GM18508 (cell line): Measurements from ENCODE around the gene KRT84.
"Not testable (repeated sequence)": the region's sequence is repeated elsewhere in the genome, so short reads cannot be mapped to it uniquely, and the experiment has no call there.

Source experiments
- ATAC-seq: cut with Tn5 transposase; IDR thresholded peaks from one replicate; pipeline ENCODE4 v1.9.1; 2021; ENCODE audit warnings: moderate number of reproducible peaks; ENCODE audit not compliant: insufficient read depth, unreplicated experiment

The KRT84 gene

DNA sequence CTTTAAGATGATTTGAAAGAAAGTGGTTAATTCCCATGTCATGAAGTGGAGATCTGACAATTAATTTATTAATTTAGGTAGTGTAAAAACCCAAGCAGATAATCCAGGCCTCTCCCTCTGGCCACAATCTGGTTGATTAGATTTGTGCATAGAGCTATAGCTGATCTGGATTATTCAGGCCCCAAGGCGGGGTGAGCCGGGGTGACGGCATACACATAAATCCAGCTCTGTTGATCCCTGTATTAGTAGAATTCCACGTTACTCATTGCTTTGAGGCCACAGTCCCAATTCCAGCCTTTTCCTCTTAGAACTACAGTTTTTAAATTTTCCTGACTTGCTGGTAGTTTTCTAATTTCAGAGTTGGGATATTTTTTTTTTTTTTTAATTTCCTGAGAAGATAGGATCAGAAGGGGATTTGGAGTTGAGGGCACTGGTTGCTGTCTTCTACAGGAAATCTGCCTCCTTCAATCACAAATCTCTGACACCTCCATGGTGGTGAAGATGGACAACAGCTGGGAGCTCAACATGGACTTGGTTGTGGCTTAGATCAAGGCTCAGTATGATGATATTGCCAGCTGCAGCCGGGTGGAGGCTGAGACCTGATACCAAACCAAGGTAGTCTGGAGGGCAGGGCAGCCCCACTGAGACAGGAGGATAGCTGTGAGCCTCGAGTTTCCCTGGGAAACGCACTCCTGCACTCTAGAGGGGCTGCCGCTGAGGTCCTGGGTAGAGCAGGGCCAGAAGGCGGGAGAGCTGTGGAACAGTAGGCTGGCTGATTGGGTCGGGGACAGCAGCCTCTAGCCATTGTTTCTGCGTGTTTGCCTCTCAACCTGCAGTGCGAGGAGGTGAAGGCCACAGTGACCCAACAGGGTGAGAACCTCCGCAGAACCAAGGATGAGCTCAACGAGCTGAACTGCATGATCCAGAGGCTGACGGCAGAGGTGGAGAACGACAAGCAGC lies 37.6 kb downstream of the KRT84 start:
- ATAC-seq, result no peak

DNA sequence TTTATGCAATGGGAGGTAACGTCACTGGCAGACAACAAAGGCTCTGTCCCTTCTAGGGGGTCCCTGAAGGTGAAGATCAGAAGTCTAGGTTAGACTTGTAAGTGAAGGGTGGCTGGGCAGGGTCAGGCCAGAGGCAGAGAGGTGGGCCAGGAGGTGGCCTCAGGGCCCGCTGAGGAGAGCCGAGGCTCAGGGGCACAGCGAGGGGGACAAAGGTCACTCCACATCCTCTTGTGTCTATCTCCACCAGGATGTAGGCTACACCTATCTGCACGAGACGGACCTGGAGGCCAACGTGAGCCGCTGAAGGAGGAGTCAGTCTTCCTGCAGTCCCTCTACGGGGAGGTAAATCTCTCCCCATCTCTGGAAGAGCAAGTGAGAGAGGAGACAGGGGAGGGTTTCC lies 38.4 kb downstream of the KRT84 start:
- ATAC-seq, result no peak

DNA sequence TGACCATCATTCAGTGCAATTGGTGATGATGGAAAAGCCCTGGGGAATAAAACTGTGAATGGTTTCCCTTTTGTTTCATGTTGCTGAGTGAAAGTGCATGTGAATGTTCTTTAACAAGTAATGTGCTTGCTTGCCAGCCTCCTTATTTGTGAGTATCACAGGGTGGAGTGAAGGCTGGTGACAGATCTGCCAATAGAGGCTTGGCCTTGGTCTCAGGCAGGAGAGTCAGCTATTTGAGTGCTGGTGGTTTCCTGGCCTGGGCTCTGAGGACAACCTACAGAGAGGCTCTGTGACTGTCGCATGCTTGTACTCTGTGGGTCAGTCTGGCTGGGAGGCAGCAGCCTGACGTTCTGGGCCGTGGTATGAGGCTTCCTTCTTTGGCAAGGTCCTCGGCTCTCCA lies 38.9 kb downstream of the KRT84 start:
- no peak for ATAC-seq

DNA sequence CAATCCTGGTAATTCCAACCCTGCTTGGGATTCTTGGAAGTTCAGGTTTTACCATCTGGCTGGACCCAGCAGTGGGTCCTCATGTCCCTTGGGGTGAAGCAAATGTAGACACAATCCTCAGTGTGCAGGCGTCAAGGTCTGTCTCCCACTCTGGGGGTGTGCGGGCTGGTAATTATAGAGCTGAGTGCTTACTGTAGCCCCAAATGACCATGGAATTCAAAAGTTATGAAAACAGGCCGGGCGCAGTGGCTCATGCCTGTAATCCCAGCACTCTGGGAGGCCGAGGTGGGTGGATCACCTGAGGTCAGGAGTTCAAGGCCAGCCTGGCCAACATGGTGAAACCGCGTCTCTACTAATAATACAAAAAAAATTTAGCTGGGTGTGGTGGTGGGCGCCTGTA lies 40.4 kb downstream of the KRT84 start:
- ATAC-seq, result not testable (repeated sequence)

DNA sequence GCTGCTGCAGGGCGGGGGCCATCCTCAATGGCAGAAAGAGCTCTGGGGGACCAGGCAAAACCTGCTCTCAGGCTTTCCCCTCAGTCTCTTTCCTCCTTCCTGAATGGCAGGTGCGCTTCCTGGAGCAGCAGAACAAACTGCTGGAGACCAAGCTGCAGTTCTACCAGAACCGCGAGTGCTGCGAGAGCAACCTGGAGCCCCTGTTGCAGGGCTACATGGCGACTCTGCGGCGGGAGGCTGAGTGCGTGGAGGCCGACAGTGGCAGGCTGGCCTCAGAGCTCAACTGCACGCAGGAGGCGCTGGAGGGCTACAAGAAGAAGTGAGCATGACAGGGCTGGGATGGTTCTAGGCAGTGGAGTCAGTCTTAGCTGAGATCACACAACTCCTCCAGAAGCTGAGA lies 41.3 kb downstream of the KRT84 start:
- ATAC-seq, result no peak

DNA sequence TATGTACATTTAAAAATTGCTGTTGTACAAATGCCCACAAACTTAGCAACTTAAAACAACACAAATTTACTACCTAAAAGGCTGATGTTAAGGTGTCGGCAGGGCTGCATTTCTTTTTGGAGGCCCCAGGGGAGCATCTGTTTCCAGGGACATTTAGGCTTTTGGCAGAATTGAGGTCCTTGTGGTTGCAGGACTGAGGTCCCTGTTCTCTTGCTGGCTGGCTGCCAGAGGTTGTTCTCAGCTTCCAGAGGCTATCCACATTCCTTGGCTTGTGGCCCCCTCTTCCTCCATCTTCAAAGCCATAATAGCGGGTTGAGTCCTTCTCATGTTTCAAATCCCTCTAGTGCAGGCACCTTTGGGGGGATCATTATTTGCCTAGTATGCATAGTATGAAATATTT lies 41.9 kb downstream of the KRT84 start:
- ATAC-seq, result no peak

DNA sequence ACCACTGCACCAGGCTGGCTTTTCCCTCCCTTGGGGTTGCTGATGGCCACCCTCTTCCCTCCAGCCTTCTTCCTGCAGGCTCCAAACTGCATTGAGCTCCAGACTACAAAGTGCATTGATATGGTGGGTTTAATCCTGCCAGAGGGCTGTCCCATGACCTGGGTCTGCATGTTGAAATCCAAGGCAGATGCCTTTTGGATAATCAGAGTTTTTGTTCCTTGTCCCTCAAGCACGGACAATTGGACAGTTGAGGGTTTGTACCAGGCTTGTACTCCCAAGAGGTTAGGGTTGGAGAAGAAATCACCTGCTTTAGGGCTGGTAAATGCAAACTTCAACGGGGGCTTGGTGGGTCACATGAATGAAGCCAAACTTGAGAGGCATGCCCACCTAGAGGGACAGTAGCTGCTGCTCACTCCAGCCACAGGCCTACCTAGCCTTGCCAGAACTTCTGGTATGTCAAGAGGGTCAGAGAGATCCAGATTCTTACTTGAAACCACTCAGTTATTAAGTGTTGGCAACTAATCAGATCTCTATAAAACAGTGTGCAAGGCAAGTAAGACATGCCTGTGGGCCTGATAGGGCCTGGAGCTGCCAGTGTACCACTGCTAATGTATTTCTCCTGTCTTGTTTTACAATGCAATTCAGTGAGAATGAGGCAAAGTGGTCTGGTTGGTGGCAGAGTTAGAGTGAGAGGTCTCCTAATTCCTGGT lies 42.5 kb downstream of the KRT84 start:
- ATAC-seq, result no peak

DNA sequence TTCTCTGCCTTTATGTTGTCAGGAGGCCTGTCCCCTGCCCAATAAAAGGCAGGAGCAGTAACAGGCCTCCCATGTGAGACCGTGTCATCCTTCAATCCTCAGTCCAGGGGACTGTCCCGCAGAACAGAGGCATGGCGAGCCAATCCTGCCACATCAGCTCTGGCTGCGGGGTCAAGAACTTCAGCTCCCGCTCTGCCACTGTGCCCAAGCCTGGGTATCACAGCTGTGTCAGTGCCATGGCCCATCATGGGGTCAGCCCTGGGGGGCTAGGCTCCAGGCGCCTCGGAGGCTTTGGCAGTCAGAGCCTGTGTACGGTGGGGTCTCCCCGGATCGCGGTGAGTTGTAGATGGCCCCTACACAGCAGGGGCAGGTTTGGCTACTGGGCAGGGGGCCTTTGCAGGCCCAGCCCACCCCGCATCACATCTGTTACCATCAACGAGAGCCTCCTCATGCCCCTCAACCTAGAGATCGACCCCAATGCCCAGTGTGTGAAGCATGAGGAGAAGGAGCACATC lies 44.3 kb downstream of the KRT84 start:
- ATAC-seq, result no peak

DNA sequence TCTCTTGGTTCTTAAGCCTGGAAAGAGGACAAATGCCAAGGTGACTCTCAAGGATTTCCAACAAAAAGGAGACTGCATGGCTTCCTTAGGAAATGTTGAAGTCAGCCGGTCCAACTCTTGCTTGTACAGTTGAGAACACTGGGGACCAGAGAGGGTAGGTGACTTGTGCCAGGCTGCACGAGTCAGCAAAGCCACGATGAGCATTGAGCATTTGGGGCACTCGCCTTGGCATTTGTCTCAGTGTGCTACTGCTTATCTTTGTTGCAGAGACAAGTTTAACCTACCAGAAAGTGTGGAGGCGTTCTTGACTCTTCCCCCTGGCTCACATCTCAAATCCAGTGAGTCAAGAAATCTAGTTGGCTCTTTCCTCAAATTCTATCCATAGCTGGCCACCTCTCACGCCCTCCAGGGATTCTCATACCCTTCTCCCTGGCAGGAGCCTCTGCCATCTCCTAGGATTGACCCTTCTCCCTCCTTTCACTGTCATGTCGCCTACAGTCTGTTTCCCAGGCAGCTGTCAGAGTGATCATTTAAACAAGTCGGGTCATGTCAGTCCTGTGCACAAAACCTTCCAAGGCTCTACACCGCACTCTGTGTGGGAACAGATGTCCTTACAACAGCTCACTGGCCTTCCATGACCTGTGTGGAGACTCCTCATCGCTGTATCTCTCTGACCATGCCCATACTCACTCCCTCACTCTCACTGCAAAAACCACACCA lies 47.1 kb downstream of the KRT84 start:
- ATAC-seq, result no peak

DNA sequence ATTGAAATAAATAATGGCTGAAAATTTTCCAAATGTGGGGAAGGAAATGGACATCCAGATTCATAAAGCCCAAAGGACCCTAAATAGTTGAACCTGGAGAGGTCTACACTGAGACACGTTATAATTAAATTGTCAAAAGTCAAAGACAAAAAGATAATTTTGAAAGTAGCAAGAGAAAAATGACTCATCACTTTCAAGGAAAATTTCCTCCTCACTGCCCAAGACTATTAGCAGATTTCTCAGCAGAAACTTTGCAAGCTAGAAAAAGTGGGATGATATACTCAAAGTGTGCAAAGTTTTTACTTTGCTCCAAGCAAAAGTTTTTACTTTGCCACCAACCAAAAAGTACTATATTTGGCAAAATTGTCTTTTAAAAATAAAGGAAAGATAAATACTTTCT lies 48.4 kb downstream of the KRT84 start:
- no peak for ATAC-seq

DNA sequence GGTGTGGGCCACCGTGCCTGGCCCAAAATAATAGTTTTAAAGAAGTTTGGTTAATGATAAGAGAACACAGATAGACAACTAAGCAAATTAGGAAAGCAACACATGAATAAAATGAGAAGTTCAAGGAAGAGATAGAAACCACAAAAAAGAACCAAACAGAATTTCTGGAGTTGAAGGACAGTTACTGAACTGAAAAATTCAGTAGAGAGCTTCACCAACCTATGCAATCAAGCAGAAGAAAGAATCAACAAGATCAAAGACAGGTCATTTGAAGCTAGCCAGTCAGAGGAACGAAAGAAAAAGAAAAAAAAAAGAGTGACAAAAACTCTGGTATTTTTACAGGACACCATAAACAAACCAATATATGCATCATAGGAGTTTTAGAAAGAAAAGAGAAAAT lies 48.8 kb downstream of the KRT84 start:
- ATAC-seq, result no peak

DNA sequence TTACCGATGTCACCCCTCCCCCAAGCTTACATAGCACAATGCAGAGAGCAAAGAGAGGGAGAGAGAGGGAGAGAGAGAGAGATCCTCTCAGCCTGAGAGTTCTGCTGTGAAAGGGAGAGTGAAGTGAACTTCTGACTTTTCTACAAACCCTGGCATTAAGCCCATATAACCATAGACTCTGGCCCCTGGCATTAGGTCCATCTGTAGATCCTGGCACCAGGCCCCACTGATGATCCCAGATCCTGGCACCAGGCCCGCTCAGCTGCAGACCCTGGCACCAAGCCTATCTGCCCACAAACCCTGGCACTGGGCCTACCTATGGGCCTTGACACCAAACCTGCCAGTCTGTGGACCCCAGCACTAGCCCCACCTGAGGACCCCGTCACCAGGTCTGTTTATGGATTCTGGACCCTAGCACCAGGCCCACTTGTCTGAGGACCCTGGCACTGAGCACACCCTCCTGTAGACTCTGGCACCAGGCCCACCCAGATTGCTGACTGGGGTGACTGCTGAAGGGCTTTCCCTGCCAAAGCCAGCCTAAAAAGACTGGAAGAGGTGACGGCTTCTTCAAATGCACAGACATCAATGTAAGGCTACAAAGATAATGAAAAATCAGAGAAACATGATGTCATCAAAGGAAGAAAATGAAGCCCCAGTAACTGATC lies 49.7 kb downstream of the KRT84 start:
- no peak for ATAC-seq

DNA sequence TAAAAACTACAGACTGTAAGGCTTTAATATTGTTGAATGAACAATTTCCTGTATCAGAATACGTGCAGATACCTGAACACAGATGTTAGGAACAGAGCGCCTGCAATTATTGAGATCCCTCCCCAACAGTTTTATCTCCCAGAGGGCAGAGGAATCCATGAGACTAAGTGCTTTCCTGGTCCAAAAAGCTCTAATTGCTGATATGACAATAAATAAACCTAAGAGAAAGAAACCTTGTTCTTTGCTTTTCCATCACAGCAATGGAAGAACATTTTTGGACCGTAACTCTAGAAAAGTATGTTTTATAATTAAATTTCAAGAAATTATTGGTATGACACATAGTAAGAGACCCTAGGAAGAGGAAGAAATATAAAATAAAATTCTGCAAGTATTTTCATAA lies 51.3 kb downstream of the KRT84 start:
- ATAC-seq, result no peak

DNA sequence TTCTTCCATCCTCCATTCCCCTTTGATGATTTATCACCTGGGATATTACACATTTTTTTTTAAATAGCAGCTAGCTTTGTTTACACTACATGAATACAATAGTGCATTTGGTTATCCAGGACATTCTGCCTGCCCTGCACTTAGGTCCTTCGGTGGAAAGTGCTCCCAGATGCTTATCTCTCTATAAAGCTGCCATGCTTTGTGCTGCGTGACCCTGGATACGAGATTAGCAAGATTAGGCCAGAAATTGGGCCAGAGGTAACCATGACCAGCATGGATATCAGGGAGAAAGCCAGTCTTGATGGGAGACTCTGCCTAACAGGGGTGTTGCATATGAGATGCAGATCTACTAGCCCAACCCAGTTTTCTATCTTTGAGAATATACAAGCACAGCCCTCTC lies 52.1 kb downstream of the KRT84 start:
- ATAC-seq, result no peak

DNA sequence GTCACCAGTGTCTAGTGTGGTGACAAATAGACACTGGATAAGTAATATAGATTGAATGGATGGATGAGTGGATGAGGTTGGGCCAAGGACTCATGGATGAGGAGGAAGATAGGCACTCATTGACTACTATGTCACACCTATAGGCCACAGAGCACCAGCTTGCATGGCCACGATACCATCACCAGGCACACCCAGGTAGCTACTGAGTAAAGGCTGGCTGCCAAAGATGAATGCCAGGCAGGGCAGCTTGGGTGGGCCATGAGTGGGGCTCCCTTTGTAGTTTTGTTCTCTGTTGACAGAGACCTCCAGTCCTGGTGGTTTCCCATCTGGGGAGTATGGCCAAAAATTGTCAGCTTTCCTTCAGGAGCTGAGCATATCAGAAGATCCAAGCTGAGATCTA lies 53.1 kb downstream of the KRT84 start:
- ATAC-seq, result no peak

DNA sequence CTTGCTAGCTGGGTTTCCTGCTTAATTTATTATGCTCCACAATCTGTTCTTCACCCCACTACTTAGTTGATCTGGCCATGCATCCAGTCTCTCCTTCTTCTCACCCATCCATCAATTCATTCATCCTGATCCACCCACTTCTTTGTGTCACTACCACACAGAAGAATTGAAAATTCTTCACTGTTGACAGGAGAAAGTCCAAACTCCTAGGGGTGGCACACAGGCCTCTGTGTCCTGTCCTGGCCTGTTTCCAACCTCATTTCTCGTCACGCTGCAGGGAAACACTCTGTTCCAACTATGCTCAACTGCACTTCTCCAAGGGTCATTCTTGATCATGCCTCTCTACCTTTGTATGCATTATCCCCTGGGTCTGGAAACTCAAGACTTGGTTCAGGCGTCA lies 53.6 kb downstream of the KRT84 start:
- no peak for ATAC-seq

DNA sequence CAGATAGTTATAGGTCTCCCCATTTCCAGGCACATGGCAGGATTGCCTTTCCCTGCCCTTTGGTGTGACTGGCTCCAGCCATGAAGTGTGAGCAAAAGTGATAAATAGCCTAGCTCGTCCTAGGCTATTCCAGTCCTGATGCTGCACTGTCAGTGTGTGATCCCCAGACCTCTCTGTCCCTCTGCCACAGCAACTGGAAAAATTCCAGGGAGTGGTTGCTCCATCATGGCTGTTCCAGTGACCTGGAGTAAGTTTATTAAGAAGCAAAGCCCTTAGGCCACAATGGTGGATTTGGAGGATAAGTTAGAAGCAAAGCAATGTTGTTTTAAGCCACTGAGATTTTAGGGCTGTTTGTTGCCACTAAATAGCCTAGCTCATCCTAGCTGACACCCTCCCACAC lies 54.4 kb downstream of the KRT84 start:
- ATAC-seq, result no peak

DNA sequence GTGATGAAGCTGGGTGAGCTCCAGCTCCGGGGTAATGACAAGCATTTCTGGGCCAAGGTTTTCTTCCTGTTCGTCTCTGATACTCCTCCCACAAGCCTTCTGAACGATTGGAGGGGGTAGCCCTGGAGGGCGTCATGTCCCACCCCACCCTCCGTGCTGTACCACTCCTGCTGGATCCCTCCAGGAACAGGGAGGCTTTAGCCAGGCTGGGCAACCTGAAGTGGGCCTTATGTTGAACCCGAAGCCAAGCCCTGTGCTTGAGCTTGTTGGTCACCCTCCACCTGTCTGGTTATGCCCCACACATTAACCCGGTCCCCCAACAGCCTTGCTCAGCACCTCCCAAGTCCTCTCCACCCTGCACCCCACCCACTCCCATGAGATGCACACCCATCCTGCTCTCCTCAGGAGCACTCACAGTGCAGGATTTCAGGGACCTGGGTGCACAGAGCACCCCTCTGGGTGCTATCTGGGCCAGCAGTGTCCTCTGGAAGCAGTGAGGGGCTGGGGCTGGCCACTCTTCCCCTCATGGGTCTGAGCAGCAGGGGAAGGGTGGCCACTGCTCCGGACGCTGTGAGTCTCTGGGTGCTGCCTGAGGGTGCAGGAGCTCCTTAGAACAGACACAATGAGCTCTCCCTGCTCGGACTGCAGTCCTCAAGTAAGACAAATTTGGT lies 57.5 kb downstream of the KRT84 start:
- no peak for ATAC-seq
